BLaER1 treated with 17β-estradiol and CSF1 and Interleukin-3, amounts not matched to agents 10 nM and 100 nM (cell line): ENCODE results near the gene SYF2.

ENCODE experiments used
- H3K27ac ChIP-seq, 11 experiments: shearing (Covaris generic); formaldehyde crosslinking; 2 replicates each; pipeline ENCODE4 v1.8.1; 2022
- H3K27me3 ChIP-seq, 11 experiments: shearing (Covaris generic); formaldehyde crosslinking; 2 replicates each; pipeline ENCODE4 v1.8.1; 2022
- H3K36me3 ChIP-seq, 11 experiments: shearing (Covaris generic); formaldehyde crosslinking; 2 replicates each; pipeline ENCODE4 v1.8.1; 2022
- H3K4me1 ChIP-seq, 10 experiments: shearing (Covaris generic); formaldehyde crosslinking; 2 replicates each; pipeline ENCODE4 v1.8.1; 2022
- H3K4me2 ChIP-seq, 11 experiments: shearing (Covaris generic); formaldehyde crosslinking; 2 replicates each; pipeline ENCODE4 v1.8.1; 2022
- H3K4me3 ChIP-seq, 10 experiments: shearing (Covaris generic); formaldehyde crosslinking; 2 replicates each; pipeline ENCODE4 v1.8.1; 2022
- H3K9ac ChIP-seq, 11 experiments: shearing (Covaris generic); formaldehyde crosslinking; 2 replicates each; pipeline ENCODE4 v1.8.1; 2022
- H3K9me3 ChIP-seq, 11 experiments: shearing (Covaris generic); formaldehyde crosslinking; replicated peaks in 1 of 11; 2 replicates each; pipeline ENCODE4 v1.8.1; 2022
- H4K20me1 ChIP-seq, 11 experiments: shearing (Covaris generic); formaldehyde crosslinking; 2 replicates each; pipeline ENCODE4 v1.8.1; 2022
- Cebpa-rat ChIP-seq, 11 experiments: shearing (Covaris generic); IDR thresholded peaks; 2 replicates each; pipeline ENCODE4 v1.8.1; 2022

SYF2 gene

DNA sequence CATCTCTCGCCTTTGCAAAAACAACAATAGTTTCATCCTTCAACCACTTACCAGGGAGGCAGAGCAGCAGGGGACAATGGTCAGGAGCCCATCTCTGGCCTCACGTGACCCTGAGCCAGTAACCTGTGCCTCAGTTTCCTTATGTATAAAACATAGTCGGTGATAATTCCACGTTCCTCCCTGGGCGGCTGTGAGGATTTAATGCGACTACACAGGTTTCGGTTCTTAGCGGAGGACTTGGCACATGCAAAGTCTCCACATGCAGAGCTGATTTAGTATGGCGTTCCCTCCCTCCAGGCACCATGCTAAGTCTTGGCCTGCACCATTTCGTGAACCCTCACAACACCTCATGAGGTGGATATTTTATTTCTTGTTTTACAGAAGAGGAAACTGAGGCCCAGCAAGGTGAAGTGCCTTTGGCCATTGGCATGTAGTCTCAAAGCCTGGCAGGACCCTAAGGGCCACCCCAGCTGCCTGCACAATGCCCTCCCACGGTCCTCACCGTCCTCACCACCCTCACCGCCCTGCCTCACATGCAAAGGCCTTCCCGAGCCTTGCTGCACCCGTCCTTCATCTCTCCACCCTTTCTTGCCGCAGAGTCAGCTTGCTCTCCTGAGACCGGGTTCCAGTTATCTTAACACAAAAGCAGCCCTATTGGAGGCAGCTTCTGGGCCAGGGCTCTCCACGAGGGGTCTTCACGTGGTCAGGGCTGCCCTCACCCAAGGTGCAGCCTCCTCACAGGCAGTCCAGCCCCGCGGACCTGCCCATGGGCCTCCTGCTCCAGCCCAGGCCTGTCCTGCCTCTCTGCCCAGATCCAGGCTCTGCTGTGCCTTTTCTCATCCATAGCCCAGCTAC is 48.9 kb downstream of the SYF2 start:
- H3K9ac ChIP-seq = no peak overlapping the region
- H3K4me2 ChIP-seq = no peak overlapping the region
- no peaks in the 10 kb centered on the region for H3K27me3 ChIP-seq
- H3K36me3 ChIP-seq = no peaks in the 10 kb centered on the region
- H3K4me3 ChIP-seq = no peak overlapping the region
- TF ChIP-seq Cebpa-rat (IDR thresholded peaks at IDR 0.05) = no peak
- peaks cover 0 to 2% (median 0%) of the 10 kb centered on the region in 11 experiments; a peak in 2 of 22 replicates for H3K9me3 ChIP-seq
- no peaks in the 10 kb centered on the region for H3K4me1 ChIP-seq
- H4K20me1 ChIP-seq = 0 out of 22 replicates have a peak, but pooled peaks cover 0 to 2% (median 0%) of the 10 kb centered on the region in 11 experiments
- H3K27ac ChIP-seq = no peak overlapping the region

DNA sequence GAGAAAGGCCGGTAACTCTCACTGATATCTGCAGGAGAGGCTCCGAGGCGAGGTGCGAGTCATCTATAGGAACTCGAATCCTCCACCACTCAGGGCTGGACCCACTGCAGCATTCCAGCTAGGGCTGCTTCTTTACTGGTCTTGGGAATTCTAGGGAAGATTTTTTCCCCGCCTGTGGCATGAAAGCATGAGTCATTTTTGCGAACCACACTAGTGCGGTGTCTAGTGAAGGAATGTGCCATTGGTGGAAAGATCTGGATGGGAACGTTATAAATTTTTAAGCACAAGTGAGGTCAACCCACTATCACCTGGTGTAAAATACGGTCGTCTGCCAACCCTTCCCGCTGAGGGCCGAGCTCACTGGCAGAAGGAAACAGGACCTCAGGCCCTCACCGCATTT is 49.7 kb downstream of the SYF2 start:
- H3K9ac ChIP-seq = no peak overlapping the region
- no peak for TF ChIP-seq Cebpa-rat (IDR thresholded peaks at IDR 0.05)
- H3K27me3 ChIP-seq = no peaks in the 10 kb centered on the region
- H4K20me1 ChIP-seq = 0 out of 22 replicates have a peak, but pooled peaks cover 0 to 2% (median 0%) of the 10 kb centered on the region in 11 experiments
- H3K27ac ChIP-seq = no peak overlapping the region
- H3K36me3 ChIP-seq = no peaks in the 10 kb centered on the region
- H3K4me3 ChIP-seq = no peak overlapping the region
- no peak overlapping the region for H3K4me2 ChIP-seq
- H3K4me1 ChIP-seq = no peaks in the 10 kb centered on the region
- peaks cover 0 to 9% (median 4%) of the 10 kb centered on the region in 11 experiments; a peak in 19 of 22 replicates for H3K9me3 ChIP-seq

GRCh38 chr1:25180996-25181395 is 51.3 kb downstream of the SYF2 start:
- TF ChIP-seq Cebpa-rat (IDR thresholded peaks at IDR 0.05) = no peak
- Histone ChIP-seq H4K20me1 (no peaks in the 10 kb centered on the region), H3K27ac (no peak overlapping the region), H3K4me1 (no peaks in the 10 kb centered on the region), H3K4me3 (no peak overlapping the region), H3K9me3 (peaks cover 15 to 25% (median 20%) of the 10 kb centered on the region in 11 experiments), H3K4me2 (no peak overlapping the region), H3K36me3 (no peaks in the 10 kb centered on the region), H3K27me3 (no peaks in the 10 kb centered on the region), H3K9ac (no peak overlapping the region)

DNA sequence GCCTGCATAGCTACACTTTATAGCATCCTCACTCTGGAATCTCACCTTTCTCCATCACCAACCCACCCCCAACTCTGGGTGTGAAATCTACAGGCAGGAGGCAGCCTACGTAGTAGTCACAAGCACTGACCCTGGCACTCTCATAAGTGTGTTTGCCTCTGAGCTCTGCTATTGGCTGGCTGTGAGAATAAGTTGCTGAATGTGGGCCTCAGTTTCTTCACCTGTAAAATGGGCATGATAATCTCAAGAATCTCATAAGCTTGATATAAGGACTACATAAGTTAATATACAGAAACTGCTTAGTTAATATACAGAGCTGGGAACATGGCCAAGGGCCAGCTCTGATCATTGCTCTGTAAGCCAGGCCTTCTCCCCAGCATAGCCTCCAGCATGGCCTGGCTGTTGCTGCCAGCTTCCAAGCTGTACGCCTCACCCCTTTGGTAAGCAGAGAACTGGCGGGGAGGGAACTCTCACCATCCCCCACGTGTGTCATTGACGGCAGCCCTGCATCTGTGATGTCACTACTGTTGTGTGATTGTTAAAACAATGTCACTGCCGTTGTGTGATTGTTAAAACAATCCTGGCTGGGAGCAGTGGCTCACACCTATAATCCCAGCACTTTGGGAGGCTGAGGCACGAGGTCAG is 53.3 kb downstream of the SYF2 start:
- H3K36me3 ChIP-seq = no peaks in the 10 kb centered on the region
- no peak overlapping the region for H3K9ac ChIP-seq
- no peaks in the 10 kb centered on the region for H3K4me1 ChIP-seq
- H3K4me2 ChIP-seq = no peak overlapping the region
- no peak for TF ChIP-seq Cebpa-rat (IDR thresholded peaks at IDR 0.05)
- no peaks in the 10 kb centered on the region for H3K27me3 ChIP-seq
- H3K27ac ChIP-seq = no peak overlapping the region
- H4K20me1 ChIP-seq = no peaks in the 10 kb centered on the region
- H3K9me3 ChIP-seq = peaks cover 21 to 38% (median 25%) of the 10 kb centered on the region in 11 experiments
- H3K4me3 ChIP-seq = no peak overlapping the region

GRCh38 chr1:25174730-25175612 is 57.3 kb downstream of the SYF2 start:
- Histone ChIP-seq H3K36me3 (no peaks in the 10 kb centered on the region), H3K9ac (no peak overlapping the region), H4K20me1 (no peaks in the 10 kb centered on the region), H3K4me1 (no peaks in the 10 kb centered on the region), H3K9me3 (peaks cover 21 to 38% (median 25%) of the 10 kb centered on the region in 11 experiments), H3K4me3 (no peak overlapping the region), H3K4me2 (no peak overlapping the region), H3K27ac (no peak overlapping the region), H3K27me3 (no peaks in the 10 kb centered on the region)
- TF ChIP-seq Cebpa-rat (IDR thresholded peaks at IDR 0.05) = no peak

DNA sequence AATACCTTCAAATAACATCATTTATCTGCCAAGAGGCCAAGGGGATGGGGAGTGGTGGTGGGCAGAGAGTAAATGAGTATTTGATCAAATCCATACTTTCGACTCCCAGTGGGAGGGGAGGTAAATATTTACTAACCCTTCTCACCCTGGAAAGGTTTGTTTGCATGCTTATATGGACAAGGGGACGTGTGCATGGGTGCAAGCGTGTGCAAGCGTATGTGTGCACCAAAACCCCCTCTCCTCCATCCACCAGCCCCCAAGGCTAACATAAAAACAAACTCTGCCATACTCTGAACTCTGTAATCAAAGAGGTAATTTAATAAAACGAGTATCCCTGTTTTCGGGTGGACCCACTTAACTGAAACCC is 58.0 kb downstream of the SYF2 start:
- Histone ChIP-seq H3K4me1 (no peaks in the 10 kb centered on the region), H3K9me3 (peaks cover 21 to 38% (median 25%) of the 10 kb centered on the region in 11 experiments), H3K27ac (no peak overlapping the region), H3K9ac (no peak overlapping the region), H3K4me2 (no peak overlapping the region), H4K20me1 (no peaks in the 10 kb centered on the region), H3K36me3 (no peaks in the 10 kb centered on the region), H3K4me3 (no peak overlapping the region), H3K27me3 (peaks cover 0 to 2% (median 0%) of the 10 kb centered on the region in 11 experiments; a peak in 1 of 22 replicates)
- TF ChIP-seq Cebpa-rat (IDR thresholded peaks at IDR 0.05) = no peak

GRCh38 chr1:25173809-25174340 is 58.4 kb downstream of the SYF2 start:
- Histone ChIP-seq H3K27ac (no peak overlapping the region), H3K27me3 (peaks cover 0 to 7% (median 0%) of the 10 kb centered on the region in 11 experiments; a peak in 3 of 22 replicates), H3K9me3 (peaks cover 21 to 38% (median 25%) of the 10 kb centered on the region in 11 experiments), H3K9ac (no peak overlapping the region), H4K20me1 (no peaks in the 10 kb centered on the region), H3K4me3 (no peak overlapping the region), H3K4me1 (no peaks in the 10 kb centered on the region), H3K4me2 (no peak overlapping the region), H3K36me3 (no peaks in the 10 kb centered on the region)
- no peak for TF ChIP-seq Cebpa-rat (IDR thresholded peaks at IDR 0.05)
